Gastrocnemius medialis (tissue), 4 donors: ENCODE measurements around the gene HNRNPUL1.

ENCODE experiments used
- POLR2A ChIP-seq, 2 donors: fragments of 450-650 bp; IDR thresholded peaks; one replicate each; pipeline ENCODE4 v1.6.1; 2017; ENCODE audit warnings: antibody characterized with exemption in 2 of 2, mild to moderate bottlenecking in 2 of 2, moderate library complexity in 2 of 2
- TF ChIP-seq, protein P1 (sequence below), 5 experiments: fragments of 450-650 bp in 3 of 5; fragments of 200-600 bp in 2 of 5; sonication (generic) in 2 of 5; IDR thresholded peaks in 4 of 5; conservative IDR thresholded peaks in 1 of 5; 1 replicate in 4 of 5; 2 replicates in 1 of 5; pipeline ENCODE4 v1.5.1; 2016 to 2019; ENCODE audit warnings: antibody characterized with exemption in 5 of 5, mild to moderate bottlenecking in 3 of 5, moderate library complexity in 3 of 5

DNA sequence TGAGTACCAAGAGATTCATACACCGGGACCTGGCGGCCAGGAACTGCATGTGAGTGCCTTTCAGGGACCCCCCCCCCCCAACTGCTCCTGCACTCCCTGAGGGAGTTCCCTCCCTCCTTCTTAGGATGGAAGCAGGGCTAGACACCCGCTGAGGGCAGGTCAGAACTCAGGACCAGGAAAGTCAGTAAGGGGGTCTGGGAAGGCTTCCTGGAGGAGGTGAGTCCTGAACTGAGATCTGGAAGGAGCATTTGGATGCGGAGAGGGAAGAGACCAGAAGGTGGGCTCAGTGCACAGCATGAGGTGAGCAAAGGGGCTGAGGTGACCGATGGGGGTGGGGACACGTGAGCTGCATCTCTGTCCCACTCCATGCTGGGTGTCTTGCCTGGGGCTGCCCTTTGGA lies 10.5 kb upstream of the HNRNPUL1 start:
- no peak for TF ChIP-seq POLR2A (IDR thresholded peaks at IDR 0.05)
- TF ChIP-seq, protein P1, sequence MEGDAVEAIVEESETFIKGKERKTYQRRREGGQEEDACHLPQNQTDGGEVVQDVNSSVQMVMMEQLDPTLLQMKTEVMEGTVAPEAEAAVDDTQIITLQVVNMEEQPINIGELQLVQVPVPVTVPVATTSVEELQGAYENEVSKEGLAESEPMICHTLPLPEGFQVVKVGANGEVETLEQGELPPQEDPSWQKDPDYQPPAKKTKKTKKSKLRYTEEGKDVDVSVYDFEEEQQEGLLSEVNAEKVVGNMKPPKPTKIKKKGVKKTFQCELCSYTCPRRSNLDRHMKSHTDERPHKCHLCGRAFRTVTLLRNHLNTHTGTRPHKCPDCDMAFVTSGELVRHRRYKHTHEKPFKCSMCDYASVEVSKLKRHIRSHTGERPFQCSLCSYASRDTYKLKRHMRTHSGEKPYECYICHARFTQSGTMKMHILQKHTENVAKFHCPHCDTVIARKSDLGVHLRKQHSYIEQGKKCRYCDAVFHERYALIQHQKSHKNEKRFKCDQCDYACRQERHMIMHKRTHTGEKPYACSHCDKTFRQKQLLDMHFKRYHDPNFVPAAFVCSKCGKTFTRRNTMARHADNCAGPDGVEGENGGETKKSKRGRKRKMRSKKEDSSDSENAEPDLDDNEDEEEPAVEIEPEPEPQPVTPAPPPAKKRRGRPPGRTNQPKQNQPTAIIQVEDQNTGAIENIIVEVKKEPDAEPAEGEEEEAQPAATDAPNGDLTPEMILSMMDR (IDR thresholded peaks at IDR 0.05 in 4 of 5, conservative IDR thresholded peaks at IDR 0.05 in 1 of 5) = no peak
